ENCODE measurements around the gene TCEA2.
"Not testable (repeated sequence)": the region's sequence is repeated elsewhere in the genome, so short reads cannot be mapped to it uniquely, and the experiment has no call there.

TCEA2 gene

GRCh38 chr20:64112691-64113443 is 49.9 kb downstream of the TCEA2 start:
- DNase-seq: no peak

GRCh38 chr20:64113444-64113775 is 50.4 kb downstream of the TCEA2 start:
- no peak for DNase-seq

DNA sequence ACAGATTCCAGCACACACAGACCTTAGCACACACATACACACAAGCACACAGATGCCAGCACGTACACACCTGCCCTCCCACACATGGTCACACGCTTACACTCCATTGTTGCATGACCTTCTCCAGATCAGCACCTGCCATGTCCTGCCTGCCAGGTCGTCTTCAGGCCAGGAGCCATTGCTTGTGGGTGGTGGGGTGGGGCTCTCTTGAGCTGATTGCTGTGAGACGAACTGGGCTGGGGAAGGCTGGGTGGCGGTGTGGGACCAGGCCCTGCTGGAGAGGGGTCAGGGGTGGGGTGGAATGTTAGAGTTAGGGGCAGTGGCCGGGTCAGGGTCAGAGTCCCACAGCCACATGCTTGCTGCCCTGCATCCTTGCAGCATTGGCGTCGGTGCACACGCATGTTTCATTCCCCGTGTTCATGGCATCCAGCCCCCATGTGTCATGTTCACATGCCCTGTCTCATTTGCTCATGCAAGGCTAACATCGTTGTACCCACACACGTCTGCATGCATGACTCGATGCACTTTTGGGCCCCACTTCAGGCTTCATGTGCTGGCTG is 50.9 kb downstream of the TCEA2 start:
- no peak for DNase-seq

- DNase-seq: no peak
These were observed 51.5 kb downstream of the TCEA2 start for GRCh38 chr20:64114356-64114971.

DNA sequence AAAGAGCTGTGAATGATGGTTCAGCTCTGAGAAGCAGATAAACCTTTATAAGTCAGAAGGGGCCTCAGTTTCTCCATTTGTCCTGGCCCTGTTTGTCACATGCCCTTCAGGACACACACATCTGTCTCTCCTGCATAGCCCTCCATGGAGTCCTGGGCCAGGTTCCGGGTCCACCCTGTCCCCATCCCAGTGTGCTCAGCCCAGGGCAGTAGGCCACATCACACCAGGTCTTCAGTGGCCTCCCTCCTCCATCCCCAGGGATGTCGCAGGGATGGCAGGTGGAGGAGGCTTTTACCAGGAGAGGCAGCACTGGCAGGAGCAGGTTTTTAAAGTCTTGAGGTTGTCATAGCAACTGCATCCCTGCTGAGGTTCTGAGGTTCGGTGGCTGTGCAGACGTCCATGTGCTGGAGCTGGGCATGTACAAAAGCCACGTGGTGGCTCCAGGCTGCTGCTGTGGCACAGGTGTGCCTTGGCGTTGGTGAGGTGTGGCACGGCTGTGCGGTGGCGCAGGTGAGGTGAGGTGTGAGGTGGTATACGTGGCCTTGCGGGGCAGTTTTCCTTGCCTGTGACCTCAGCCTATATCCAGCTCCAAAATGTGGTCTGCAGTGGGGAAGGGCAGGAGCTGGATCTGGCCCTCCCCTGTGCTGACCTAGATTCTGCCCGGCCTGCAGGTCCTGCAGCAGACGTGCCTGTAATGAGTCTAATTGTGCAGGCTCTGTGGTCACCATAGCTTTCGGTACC is 52.3 kb downstream of the TCEA2 start:
- DNase-seq: no peak

GRCh38 chr20:64116016-64116415 is 53.0 kb downstream of the TCEA2 start:
- DNase-seq: no peak

DNA sequence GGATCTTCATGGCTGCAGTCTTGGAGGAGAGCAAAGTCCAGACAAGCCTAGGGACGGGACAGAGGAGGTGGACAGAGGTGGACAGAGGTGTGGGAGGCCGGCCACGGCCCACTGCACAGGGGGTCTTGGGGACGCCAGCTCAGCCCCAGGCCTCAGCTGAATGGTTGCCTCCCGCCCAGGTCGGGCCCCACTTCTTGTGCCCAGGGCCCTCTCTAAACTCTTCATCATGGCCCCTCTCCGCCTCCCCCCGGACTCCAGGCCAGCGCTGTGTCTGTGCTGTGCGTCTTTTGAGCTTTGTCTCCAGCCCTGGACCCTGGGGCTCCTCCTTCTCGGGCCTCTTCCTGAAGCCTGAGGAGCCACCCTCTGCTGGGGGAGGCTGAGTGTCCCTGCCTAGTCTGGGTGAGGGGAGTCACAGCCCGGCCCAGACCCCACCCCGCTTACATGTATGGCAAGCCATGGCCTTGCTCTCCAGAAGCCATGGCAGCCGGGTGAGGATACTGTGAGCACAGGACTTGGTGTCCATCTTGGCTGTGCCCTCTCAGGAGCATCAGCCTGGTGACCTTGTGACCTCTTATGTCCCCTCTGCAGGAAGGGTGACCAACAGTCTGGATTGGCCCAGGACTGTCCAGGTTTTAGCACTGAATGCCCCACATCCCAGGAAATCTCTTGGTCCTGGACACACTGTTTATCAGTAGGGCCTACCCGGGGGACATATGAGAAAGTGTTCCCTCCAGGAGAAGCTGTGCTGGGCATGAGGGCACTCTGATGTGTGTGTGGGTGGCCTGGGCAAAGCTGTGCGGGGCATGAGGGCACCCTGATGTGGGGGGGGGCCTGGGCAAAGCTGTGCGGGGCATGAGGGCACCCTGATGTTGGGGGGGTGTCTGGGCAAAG is 53.8 kb downstream of the TCEA2 start:
- DNase-seq: no peak

DNA sequence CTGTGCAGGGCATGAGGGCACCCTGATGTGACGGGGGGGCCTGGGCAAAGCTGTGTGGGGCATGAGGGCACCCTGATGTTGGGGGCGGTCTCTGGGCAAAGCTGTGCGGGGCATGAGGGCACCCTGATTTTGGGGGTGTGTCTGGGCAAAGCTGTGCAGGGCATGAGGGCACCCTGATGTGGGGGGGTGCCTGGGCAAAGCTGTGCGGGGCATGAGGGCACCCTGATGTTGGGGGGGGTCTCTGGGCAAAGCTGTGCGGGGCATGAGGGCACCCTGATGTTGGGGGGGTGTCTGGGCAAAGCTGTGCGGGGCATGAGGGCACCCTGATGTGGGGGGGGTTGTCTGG is 54.4 kb downstream of the TCEA2 start:
- DNase-seq: not testable (repeated sequence)

DNA sequence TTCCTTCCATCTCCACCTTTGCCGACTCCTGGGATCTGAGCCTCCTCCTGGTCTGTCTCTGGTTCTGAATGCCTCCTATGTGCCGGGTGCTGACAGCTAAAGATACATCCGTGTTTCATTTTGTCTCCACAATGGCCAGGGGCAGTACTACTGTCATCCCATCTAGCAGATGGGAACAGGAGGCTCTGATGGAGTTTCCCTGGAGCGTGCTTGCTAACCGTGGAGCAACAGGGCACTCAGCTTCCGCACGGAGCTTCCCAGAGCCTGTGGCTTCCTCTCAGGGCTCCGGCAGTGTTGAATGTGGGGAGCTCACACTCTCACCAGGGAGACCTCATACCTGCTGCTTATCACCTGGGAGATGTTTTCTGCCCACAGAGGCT is 56.3 kb downstream of the TCEA2 start:
- DNase-seq: no peak

DNA sequence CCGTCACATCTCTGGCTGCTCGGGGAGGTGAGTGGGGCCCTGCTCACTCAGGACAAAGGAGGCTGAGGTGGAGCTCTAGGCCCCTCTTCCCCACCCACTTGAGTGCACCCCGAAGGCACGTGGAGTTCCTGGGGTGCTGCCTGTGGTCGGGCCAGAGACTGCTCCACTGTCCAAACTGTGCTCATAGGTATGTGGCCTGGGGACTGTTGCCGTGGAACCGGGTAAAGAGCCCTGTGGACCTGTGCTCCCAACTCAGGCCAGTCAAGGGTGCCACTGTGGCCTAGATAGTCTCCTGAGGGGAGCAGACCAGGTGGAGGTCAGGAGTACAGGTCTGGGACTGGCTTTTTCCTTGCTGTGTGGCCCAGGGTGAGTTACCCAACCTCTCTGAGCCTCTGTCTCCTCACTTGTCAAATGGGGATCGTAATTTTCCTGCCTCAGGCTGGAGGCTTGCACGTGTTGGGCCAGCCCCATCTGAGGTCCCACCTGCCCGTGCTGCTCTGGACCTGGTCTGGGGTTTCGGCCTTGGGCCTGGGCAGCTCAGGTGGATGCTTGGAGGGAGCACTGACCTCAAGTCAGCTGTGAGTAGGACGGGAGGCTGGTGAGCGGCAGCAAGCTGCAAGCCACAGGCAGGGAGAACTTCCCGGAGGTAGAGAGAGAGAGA is 56.8 kb downstream of the TCEA2 start:
- DNase-seq: no peak

DNA sequence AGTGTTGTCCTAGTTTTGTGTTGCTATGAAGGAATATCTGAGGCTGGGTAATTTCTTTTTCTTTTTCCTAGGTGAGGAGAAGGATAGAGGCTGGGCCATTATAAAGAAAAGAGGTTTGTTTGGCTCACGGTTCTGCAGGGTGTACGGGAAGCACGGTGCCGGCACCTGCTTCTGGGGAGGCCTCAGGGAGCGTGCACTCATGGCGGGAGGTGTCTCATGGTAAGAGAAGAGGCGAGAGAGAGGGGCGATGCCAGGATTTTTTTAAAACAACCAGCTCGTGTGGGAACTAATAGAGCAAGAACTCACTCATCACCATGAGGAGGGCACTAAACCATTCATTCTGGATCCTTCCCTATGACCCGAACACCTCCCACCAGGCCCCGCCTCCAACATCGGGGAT is 58.6 kb downstream of the TCEA2 start:
- no peak for DNase-seq
